GM21717 (cell line): Measurements from ENCODE around the gene FMN2.

ENCODE experiments used
- ATAC-seq: cut with Tn5 transposase; IDR thresholded peaks from one replicate; pipeline ENCODE4 v1.9.1; 2021; ENCODE audit warnings: mild to moderate bottlenecking, moderate library complexity; ENCODE audit not compliant: unreplicated experiment

Gene FMN2

GRCh38 chr1:240091614-240092300, at the start of gene FMN2:
Gene FMN2, plus strand, starts transcription at chr1:240091883. Its CDS starts 227 bp downstream, at chr1:240092110.
- ATAC-seq = no peak

GRCh38 chr1:240044620-240045019, 47.1 kb upstream of the FMN2 start:
- ATAC-seq = no peak

DNA sequence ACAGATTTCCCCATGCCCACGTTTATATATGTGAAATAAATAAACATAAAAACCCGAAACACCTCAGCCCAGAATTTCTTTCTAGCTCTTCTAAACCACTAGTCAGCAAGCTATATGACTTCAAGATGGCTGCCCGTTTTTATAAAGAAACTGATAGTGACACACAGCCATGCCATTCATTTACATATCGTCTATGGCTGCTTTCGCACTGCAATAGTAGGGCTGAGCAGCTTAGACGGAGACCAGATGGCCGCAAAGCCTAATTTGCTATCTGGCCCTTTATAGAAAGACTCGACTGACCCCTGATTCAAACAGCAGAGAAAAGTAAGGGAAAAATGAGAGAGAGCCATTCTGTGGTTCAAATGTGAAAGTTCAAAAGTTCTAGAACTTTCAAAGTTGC, 45.7 kb upstream of the FMN2 start:
- ATAC-seq = no peak

GRCh38 chr1:240054109-240054701, 37.5 kb upstream of the FMN2 start:
- no peak for ATAC-seq

DNA sequence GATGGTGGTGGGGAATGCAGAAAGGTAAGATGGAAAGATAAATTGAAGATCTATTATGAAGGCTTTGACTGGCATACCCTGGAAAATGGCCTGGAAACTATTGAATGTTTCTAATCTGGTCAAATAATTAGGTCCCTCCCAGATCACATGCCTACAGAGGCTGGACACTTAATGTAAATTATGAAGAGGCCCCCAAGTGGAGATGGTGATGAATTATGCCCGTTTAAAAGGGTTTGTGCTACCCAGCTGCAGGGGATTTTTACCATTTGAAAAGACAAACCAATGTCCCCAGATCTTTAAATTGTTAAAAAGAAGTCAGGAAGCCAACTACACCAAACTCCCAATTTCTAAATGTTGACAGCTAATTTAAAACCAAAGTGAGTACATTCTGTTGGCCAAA, 35.7 kb upstream of the FMN2 start:
- no peak for ATAC-seq

DNA sequence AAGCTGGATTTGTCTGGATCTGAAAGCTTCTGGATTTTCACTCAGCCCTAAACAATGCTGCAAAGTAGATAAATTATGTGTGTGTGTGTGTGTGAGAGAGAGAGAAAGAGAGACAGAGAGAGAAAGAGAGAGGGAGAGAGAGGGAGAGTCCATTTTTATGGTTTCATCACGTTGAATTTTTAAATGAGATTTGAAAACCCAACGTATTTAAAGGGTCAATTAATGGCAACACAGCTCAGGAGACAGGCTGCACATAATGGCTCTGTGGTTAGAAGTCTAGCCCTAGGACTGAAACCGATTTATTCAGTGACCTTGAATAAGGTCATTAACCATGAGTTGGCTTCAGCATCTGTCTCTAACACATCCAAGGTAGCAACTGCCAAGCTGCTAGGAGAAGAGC, 35.3 kb upstream of the FMN2 start:
- ATAC-seq = no peak

GRCh38 chr1:240058049-240058448, 33.6 kb upstream of the FMN2 start:
- ATAC-seq = no peak

DNA sequence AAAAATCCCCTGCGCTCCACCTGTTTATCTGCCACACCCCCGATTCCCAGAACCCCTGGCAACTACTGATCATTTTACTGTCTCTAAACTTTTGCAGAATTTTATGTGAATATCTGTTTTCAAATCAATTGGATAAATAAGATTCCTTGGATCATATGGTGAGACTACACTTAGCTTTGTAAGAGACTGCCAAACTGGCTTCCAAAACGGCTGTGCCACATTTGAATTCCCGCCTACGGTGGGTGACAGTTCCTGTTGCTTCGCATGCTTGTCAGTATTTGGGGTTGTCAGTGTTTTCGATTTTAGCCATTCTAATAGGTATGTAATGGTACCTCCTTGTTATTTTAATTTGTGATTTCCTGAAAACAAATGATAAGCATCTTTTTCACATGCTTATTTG, 22.7 kb upstream of the FMN2 start:
- no peak for ATAC-seq

DNA sequence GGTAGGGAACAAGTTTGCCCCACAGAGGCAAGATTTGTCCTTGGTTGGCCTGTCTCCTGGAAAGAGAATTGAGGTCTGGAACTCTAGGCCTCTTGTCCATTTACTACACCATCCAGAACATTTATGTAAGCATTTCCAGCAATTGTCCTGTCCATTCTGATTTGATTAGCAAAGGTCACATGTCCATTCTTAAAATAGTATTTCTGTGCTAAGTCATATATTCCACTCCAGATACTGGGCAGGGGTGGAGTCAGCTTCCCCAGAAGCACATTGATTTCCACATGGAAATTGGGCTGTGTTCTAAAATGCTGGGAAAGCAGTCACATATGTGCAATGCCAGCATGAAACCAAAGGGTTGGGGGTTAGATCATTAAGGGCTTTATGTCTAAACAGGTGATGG, 21.5 kb upstream of the FMN2 start:
- ATAC-seq = no peak

GRCh38 chr1:240073097-240073496, 18.6 kb upstream of the FMN2 start:
- ATAC-seq = no peak

GRCh38 chr1:240074422-240074821, 17.3 kb upstream of the FMN2 start:
- no peak for ATAC-seq

DNA sequence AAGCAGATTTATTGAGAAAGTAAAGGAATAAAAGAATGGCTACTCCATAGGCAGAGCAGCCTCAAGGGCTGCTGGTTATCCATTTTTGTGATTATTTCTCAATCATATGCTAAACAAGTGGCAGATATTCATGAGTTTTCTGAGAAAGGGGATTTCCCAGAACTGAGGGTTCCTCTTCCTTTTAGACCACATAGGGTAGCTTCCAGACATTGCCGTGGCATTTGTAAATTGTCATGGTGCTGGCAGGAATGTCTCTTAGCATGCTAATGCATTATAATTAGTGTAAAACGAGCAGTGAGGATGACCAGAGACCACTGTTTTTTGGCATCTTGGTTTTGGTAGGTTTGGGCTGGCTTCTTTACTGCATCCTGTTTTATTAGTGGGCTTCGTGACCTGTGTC, 16.8 kb upstream of the FMN2 start:
- no peak for ATAC-seq

DNA sequence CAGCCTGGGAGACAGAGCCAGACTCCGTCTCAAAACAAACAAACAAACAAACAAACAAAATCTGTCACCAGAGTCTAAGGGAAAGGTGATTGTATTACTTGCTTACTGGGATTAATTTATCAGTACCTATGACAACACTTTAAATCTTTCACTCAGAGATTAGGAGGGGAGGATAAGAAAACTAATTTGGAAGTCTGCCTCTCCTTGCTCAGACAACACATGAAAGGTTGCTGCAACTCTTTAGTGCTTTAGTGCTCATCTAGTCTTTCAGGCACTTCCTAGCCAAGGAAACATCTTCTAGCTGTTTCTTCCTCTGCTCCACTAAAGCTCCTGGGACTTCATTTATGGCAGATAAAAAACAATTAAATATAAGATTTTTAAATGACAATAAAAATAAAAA, 7.3 kb upstream of the FMN2 start:
- ATAC-seq = no peak

DNA sequence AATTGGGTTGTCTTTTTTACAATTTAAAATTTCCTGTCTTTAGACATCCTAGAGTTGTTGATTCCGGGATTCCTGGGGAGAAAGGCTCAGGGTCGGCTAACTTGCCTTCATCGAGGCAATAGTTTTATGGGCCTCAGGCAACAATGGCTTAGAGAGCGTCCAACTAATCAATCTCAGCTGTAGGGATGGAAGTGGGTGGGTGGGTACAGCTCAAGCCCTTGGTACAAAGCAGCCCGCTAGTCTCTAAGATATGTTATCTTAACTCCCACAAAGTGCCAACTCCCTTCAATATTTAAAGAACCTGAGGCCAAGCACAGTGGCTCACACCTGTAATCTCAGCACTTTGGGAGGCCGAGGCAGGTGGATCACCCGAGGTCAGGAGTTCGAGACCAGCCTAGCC, 6.9 kb upstream of the FMN2 start:
- ATAC-seq = no peak

- ATAC-seq = no peak
Measured at GRCh38 chr1:240086726-240087125, 5.0 kb upstream of the FMN2 start.

GRCh38 chr1:240090014-240090413, 1.7 kb upstream of the FMN2 start:
- no peak for ATAC-seq

DNA sequence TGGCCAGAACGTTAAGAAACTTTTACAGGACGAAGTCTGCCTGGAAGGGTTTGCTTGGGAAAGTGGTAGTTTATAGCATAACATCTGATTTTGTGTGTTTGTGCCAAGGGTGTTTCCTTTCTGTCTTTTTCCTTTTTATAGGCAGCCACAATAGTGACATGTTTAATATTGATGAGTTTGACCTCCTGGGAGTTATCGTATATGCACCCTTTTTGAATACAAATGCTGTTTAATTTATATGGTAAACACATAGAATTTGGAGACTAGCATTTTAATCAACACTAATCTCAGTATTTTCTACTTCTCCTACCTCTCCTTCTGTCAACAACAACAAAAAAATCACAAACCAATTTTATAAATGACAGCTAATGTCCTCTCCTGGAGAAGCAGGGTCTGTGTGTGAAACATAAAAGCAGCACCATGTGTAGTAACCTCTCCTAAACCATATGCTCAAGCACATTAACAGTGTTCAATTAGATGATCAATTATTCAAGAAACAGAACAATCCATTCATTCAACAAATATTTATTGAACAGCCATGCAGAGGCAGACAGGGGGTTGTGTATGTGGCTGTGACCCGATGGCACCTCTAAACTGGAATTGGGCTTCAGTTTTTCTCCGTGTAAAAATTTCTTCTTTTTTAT, 604 bp upstream of the FMN2 start:
- no peak for ATAC-seq

- no peak for ATAC-seq
Measured at GRCh38 chr1:240092301-240093119, 827 bp downstream of the FMN2 start.

DNA sequence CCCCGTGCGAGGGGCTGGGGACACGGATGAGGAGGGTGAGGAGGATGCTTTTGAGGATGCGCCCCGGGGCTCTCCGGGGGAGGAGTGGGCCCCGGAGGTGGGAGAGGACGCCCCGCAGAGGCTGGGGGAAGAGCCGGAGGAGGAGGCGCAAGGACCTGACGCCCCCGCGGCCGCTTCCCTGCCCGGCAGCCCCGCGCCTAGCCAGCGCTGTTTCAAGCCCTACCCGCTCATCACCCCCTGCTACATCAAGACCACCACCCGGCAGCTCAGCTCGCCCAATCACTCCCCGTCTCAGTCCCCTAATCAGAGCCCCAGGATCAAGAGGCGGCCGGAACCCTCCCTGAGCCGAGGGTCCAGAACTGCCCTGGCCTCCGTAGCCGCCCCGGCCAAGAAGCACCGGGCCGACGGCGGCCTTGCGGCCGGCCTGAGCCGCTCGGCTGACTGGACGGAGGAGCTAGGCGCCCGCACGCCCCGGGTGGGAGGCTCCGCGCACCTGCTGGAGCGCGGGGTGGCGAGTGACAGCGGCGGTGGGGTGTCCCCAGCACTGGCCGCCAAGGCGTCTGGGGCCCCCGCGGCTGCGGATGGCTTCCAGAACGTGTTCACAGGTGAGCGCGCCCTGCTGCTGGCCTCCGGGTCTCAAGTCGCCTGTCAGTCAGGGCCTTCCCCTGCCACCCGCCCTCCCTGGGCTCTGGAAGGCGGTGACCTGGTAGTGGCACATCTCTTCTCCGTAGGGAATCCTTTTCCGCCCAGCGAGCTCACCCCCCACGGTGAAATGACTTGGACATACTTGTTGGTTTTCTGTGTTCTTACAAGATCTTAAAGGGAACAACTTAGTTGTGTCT, 1.7 kb downstream of the FMN2 start:
- no peak for ATAC-seq

DNA sequence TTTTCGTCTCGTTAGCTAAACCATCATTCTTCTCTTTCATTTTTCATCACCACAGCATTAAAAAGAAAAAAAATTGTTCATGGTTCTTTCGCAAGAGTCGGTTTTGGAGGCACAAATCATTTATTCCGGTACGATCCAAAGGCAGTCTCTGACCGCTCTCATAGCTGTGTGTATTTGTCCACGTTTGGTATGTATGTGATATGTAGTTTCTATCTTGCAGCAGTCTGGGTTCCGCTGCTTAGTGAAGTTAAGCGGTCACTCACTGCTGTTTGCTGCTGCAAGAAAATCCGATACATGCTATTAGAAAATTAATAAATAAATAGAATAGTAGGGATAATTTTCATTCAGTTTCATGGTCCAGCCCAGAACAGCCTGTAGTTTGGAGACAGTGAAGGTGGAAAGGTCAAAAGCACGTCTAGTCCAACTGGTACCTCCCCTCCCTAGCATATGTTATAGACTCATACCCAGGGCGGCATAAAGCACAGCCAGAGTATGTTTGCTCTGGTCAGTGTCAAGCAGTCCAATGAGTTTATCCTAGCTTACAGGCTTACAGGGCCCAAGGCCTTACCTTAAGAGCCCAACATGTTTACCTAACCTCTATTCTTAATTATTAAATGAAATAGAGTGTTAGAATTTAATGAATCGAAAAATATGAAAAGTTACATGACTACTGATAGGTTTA, 2.5 kb downstream of the FMN2 start:
- no peak for ATAC-seq
